Inflammatory macrophage treated with lipopolysaccharide for 4 hours (primary cell): ENCODE measurements around the gene AGAP1.

ENCODE experiments used
- DNase-seq: peaks from one replicate; pipeline ENCODE4 v3.0.0-alpha.2; 2020

The AGAP1 gene

DNA sequence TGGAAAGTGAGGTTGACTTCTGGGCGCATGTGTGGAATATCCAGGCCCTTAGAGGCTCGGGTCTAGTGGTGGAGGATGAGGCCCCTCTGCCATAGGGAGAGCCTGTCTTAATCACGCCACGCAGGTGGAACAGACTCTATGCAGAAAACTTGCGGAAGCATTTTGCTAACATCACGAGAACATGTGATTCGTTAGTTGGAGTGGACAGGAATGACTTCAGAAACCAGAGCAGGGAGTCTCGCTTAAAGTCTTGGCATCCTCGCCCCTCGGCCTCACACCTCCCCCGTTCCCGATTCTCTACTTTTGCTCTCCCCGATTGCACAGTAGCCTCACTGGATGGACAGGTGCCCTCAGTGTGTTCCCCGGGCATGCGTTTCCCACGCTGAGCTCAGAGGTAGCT, 340.9 kb downstream of the AGAP1 start:
- no peak for DNase-seq

DNA sequence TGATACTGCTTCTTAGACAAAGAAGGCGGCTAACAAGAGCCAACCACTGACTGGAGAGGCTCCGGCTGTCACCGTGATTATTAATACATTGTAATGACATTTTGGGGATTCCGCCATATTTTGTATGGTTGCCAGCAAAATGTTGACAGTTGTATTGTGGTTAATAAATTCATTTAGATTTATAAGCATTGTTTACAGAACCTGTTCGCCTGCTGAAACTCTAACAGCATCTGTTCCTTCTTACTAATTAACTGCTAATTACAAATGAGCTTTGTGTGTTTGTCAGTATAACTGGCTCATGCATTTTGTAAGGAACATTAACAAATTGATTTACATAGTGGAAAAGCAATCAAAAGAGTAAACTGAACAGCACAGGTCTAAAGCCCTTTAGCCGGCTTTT, 342.0 kb downstream of the AGAP1 start:
- DNase-seq, result no peak

DNA sequence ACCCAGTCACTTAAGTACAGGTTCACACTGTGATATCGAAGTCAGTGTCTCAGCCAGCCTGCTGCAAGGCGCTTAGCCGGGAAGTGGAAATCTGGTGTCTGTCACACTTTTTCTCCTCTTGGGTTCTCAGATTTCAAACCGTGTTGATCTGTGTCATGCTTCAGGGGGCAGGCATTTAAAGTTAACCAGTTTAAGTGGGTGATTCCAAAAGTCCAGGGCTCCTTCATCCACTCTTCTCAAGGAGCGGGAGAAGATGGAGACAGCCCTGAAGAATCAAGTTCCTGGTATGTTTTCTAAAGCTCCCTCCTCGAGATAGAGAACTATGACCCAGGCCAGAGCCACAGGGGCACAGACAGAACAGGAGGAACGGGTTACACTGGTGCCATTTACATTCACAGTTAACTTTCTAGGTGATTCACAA, 342.7 kb downstream of the AGAP1 start:
- no peak for DNase-seq

DNA sequence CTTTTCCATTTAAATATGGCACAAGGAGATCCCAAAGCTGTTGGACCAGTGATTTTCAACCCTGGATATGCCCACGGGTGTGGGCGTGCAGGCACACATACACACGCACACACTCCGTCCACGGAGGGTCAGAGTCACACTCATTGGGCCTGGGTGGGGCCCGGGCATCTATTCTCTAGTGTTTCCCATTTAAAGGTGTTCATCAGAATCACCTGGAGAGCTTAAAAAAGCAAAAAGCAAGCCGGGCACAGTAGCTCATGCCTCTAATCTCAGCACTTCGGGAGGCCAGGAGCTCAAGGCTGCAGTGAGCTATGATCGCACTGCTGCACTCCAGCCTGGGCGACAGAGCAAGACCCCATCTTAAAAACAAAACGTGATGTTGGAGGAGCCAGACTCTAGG, 345.4 kb downstream of the AGAP1 start:
- no peak for DNase-seq

DNA sequence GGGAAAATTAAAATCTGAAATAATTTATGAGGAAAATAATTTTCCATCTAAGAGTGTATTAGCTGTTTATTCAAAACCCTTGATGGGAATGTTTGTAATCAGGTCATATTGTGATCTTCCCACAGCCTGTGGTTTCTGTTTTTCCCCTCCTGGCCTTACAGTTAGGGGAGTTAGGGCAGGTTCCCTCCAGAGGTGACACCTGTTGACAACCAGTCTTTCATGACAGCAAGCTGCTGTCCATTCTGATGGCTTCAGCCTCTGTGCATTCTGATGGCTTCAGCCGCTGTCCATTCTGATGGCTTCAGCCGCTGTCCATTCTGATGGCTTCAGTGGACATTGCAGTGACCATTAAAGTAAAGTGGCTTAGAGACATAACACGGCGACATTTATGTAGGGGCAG, 346.1 kb downstream of the AGAP1 start:
- DNase-seq, result no peak

DNA sequence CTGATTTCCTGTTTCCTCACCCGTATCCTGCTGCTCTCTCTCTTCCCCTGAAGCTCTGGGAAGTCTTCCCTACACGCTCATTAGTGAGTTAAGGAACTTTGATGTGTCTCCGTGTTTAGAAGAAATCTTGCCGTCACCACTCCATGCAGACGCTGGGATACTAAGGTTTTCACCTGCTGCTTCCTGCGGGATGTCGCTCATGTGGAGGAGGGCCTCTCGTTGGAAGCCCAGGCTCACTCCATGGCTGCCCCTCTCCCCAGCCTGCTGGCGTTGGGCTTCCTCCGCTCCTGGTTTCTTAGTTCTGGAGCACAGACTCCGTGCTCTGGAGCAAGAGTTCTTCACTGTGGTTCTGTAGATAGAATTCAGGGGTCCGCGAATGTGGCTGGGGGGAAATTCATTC, 348.0 kb downstream of the AGAP1 start:
- no peak for DNase-seq

DNA sequence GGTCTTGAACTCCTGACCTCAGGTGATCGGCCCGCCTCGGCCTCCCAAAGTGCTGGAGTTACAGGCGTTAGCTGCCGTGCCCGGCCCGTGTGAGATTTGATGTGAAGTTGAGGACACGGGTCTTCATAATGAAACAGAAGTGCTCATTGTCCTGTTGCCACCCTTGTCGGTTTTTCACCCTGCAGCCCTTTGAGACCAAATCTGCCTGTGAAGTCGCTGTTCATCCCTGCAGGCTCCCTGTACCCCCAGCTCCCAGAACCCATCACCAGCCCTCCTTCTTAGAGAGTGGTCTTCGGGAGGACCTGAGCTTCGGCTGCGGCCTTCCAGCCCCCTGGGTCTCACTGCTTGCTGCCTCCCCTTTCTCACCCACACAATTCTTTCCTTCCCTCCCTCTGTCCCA, 349.1 kb downstream of the AGAP1 start:
- no peak for DNase-seq

DNA sequence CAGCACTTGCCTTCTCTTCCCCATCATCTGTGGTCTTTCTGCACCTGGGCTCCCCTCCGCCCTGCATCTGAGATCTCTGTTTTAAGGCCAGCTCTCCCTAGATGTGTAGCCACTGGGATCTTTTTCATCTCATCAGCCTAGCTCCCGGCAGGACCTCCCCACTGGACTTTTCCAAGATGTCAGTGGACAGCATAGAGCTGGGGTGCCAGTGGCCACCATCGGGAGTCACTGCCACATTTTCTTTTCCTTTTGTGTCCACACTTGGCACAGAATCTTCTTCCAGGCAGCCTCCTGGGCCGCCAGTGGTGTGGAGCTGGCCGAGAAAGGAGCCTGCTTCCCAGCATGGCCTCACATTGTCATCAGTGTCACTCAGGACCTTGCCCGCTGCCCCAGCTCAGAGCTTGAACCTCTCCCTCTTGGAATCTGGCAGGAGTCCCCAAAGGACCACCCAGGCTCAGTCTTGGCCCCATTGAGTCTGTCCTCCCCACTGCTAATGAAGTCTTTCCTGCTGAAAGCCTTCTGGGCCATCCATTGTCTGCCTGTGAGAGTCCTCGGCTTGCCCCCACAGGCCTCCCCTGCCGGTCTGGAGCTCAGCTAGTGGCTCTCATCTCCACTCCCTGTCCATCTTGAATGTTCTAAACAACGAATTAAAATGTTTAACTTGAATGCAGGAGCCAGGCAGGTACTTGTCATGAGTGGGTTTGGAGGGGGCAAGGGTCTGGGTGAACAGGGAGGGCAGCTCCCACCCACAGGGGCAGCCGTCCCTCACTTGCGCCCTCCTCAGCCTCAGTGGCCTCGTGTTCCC, 349.9 kb downstream of the AGAP1 start:
- DNase-seq, result no peak

DNA sequence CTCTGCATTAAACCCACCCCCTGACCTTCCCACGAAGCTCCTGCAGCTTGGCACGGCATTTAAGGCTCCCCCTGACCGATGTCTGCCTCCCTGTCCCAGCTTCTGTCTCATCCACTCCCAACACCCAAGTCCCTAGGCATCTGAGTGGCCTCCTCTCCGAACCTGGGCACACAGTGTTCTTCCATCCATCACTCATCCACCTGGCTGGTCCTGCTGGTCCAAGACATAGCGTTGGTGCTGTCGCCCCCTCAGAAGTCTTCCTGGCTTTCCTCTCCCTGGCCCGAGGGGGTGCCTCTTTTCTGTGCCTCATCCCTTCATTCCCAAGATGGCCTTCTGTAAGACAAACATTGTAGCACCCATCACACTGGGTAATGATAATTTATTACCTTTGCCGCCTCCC, 350.7 kb downstream of the AGAP1 start:
- no peak for DNase-seq

DNA sequence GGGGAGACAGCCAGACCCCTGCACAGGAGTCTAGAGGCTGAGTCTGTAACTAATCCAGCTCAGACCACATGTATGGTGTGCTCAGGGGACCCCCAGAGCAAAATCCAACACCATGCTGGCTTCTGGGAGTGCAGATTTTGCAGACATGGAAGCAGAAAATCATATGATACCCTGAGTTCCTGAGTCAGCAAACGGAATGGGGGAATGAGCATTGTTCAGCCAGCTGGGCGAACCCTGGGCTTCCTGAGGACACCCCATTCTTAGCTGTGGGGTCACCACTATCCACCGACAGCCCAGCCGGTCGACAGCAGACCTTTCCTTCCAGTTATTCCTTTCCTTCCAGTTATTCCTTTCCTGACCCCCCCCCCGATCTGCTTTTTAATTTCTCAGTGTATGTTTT, 351.4 kb downstream of the AGAP1 start:
- no peak for DNase-seq

DNA sequence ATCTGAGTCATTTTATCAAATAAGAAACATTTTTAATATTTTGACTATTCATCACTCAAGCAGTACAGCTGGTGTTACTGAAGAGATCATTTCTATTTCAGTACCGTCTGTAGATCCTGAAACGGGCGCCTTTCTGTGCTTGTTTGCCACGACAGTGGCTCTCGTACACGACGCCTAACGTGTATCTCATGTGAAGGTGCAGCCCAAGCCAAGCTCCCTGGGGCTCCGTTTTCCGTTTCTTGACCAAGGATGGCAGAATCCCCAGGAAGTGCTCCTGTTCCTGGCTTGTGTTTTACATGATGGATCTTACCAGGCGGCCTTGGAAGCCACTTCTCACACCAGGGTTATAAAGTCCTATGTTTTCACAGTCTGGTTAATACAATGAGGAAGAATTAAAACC, 353.7 kb downstream of the AGAP1 start:
- no peak for DNase-seq

DNA sequence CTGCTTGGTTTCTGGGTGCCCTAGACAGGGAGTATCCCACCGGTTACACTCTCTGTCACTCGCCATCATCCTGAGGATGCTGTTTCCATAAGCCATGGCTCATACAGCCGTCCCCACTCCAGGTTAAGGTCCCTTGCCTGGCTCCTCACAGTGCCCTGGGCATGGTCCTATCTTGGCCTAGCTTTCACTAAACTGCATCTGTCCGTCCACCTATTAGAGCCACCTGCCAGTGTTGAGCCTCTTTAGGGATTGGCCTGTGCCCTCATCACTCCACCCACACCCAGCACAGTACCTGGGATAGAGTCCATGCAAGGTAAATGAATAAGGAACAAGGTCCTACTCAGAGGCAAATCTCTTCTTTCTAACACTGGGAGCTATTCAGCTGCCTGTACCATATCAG, 354.2 kb downstream of the AGAP1 start:
- no peak for DNase-seq

DNA sequence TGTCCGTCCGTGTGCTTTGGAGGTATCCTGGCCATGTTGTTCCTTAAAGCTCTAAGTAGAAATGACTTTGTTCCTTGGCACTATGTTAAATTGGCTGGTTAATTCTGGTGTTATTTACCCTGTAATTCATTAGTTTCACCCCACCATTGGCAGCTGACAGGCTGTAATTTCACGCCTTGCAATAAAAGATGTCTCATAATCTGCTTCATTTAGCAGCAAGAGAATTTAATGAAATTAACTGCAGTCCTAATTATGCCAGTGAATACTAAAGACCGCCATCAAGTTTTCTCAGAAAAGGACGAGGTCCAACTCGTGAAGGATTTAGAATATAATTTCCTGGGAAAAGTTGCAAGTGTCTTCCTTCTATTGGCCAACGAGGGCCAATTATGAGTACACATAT, 355.1 kb downstream of the AGAP1 start:
- DNase-seq, result no peak

DNA sequence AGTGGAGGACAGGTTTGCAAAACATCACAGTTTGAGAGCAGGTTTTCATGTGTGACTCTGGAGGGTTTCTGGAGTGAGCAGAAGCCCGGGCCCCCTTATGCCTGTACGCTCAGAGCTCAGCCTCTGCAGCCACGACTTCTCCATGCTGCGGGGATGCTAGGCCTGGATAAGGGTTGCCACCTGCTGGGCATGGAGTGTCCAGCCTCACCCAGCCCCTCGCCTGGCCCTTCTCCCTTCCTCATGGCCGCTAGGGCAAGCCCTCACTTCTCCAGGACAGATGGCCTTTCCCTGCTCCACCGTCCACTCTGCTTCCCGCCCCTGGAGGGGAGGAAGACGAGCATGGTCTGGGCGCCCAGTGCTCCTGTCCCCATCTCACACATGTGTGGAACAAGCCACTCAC, 355.6 kb downstream of the AGAP1 start:
- no peak for DNase-seq

DNA sequence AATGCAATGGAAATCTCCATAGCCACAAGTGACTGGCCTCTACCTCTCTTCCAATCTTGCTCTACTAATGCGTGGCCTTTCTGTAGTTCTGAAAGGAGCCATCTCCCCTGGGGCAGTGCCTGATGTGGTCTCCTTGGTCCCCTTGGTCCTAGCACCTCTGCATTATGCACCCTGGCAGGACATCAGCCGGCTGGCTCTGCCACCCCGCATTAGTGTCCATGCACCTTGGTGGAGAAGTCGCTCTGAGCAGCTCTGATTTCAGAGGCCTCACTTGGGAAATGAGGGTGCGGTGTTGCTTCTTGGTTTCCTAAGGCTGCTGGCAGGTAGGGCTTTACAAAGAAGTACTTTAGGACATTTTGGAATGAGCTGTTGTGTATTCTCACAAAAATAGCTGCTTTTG, 356.4 kb downstream of the AGAP1 start:
- DNase-seq, result no peak

DNA sequence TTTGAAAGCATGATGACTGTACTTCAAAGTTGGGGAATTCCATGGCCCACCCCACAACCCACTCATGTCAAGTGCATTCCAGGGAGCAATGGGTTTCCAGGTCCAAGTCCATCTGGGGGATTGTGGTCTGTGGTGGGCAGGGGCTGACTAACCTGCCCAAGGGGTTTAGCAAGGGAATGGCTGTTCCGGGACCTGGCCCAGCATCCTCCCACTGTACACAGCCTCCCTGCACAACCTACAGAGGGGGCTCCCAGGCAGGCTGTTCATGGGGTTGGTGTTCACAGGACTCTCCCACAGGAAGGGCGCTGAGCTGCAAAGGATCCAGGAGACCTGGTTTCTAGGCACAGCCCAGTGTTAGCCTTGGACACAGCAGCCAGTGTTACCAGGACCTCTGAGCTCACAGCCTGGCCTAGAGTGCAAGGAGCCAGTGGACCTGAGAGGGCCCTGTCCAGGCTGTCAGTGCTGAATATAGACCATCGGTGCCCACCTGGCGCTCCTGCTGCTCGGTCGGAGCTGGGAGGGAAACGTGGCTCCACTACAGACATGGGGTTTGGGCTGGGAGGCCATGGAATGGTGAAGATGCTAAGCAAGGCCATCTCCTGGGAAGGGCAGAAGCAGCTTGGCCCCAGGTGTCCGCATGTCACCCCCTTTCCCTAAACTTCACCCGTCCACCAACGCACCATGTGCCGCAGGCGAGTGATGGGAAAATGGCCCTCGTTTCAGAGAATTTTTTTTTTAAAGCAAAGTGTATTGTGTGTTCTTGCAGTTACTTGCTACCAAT, 357.1 kb downstream of the AGAP1 start:
- DNase-seq, result no peak

DNA sequence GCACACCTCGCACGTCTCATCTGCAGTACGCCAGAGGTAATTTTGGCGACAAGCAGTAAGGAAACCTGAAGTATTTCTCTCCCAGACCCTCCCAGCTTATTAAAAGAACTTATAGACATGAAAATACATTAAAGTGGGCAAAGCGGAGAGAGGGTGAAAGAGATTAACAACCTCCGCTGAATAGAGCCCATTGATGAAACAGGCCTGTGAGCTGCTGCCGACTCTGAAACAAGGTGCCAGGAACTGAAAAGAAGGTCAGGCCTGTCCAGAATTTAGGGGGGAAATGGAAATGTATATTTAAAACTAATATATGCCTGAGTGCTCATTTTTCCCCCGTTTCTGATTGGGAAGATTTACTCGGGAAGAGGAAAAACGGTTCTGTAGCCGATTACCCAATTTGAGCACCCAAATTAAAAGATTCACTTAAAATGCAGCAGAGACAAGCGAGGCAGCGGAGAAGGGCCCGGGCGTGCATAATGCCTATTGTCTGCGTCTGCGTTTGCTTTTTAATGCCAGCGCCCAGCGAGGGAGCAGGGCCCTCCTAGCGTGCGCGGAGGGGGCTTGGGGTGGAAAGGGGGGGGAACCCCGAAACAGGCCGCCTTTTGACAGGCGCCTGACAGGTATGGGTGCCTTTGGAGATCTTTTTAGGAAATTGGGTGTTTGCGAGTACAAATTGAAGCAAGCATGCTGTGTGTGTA, 358.1 kb downstream of the AGAP1 start:
- no peak for DNase-seq

DNA sequence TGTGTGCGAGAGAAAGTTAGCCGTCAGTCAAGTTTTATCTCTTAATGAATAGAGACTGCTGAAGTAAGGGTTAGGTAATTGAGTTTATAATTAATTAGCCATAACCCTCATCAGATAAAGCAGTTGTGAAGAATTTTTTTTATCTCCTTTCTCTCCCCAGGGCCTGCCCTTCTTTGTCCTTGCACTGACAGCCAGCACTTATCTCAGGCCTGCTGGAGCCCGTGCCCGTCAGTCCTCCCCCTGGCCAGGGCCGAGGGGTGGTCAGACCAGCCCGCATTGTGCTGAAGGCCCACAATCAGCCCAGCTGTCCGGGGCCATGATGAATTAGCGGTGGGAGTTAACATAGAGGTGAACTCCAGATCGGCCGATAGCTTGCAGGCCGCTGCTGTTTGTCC, 358.7 kb downstream of the AGAP1 start:
- DNase-seq, result no peak

DNA sequence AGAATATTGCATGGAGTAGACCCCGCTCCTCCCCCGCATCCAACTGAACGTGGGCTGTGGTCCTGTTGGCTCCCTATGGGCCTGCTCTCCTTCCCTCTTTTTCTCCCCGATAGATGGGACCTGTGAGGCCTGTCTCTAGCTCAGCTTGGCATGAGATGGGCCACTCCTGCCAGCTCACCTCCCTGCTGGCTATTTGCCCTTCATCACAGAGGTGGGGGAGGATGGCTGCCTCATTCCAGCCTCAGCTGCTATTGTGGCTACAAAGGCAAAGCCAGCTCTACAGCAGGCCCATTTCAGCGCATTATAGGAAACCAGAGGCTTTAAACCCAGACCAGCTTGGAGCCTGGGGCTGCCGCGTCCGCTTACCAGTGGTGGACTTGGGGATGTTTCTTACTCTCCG, 360.4 kb downstream of the AGAP1 start:
- DNase-seq, result no peak

DNA sequence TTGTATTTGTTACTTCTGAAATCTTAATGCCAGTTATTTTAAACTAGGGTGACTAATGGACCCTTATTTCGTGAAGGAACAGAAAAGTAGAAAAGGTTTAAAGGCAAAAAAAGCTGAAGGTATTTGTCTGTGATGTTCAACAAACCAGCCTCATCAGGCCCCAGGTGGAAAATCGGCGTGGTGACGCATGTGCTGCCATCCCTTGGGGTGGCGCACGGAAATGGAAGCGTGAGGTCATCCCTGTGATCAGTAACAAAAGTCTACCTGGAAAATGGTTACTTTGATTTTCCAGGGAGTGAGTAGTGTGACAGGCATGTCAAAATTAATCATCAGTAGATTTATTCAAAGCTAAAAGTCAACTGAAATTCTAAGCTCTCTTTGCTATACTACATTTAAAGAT, 361.2 kb downstream of the AGAP1 start:
- no peak for DNase-seq

DNA sequence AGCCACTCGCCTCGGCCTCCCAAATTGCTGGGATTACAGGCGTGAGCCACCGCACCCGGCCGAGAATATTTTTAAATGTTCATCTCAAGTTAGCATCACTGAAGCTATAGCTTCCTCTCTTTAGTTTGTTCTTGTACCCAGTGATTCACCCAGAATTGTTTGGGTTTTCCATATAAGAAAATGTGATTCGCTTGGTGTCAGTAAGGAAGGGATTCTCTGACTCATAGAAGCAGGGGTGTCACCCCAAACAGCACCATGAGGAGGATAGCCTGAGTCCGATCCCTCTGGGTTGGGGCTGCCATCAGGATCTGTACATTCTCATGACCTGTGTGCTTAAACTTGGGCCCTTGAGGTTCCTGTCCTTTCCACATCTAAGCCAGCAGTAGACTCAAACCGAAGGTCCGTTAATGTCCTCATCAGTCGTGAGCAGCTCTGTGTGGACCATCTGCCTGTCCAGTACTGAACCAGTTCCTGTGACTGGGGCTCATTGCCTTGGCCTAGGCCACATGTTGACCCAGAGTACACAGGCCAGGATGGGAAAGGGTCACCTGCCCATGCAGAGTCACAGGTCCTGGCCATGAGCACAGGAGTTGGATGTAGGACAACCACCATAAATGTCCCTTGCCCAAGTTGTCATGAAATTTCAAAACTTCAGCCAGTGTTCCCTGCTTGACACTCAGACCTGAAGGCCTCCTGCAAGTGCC, 362.5 kb downstream of the AGAP1 start:
- DNase-seq, result no peak

DNA sequence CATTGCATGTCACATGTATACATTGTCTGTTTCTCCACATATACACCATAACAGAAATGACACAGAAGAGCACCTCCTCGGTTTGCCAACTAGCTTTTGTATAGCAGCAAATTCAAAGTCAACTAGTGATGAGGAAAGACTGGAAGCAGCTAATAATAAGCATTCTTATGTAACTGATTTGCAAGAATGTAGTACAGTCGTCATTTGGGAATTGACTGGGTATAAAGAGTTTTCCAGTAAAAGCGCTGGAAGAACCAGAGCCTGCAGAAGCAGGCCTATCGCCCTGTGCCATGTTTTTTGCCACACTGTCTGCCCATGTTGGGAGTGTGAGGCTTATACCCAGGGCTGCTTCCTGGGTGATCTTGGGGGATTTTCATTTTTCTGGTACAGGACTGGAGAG, 363.8 kb downstream of the AGAP1 start:
- no peak for DNase-seq

DNA sequence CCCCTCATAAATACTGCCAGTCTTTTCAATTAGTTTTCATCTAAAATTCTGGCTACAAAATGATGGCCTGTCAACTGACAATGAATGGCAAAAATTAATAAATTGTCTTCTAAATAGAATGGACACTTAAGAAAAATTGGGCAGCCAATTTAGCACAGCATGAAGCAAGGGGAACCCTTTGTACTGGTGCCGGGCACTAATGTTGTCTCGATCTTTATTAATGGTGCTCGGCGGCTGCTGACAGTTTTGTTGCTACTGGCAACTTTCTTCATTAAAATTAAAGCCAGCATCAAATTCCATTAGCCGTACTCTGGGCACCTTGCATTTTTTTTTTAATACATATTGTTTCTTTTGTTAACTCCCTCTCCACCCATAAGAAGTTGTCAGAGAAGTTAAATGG, 365.0 kb downstream of the AGAP1 start:
- no peak for DNase-seq
